Mammary epithelial cell (primary cell): ENCODE data around the gene XYLT1.

ENCODE experiments used
- EZH2 ChIP-seq: IDR thresholded peaks from 2 replicates; pipeline ENCODE4 v1.6.1; 2012; ENCODE audit warnings: low read length, inconsistent platforms, borderline replicate concordance
- TF ChIP-seq, protein P1 (sequence below), 2 donors: IDR thresholded peaks in 1 of 2; conservative IDR thresholded peaks in 1 of 2; 2 replicates each; pipeline ENCODE4 v1.5.1; 2011 to 2012; ENCODE audit warnings: inconsistent platforms in 2 of 2, low read length in 2 of 2, mild to moderate bottlenecking in 2 of 2, control low read depth in 1 of 2, low read depth in 1 of 2; ENCODE audit not compliant: insufficient read depth in 1 of 2; ENCODE audit errors: extremely low read depth in 1 of 2

DNA sequence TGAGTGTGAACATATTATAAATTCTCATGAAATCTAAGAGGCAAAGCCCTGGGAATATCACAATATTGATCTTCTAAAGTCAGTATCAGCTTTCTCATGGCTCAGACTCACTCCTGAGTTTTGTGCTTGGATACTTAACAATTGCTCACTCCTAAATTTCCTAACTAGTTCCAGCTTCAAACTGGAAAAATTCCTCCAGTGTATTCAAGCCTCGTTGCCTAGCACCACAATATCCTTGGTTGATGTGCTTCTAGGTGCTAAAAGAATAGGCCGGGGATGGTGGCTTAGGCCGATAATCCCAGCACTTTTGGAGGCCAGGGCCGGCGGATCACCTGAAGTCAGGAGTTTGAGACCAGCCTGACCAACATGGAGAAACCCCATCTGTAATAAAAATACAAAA, 62.5 kb downstream of the XYLT1 start:
- no peak for TF ChIP-seq EZH2
- TF ChIP-seq, protein P1, sequence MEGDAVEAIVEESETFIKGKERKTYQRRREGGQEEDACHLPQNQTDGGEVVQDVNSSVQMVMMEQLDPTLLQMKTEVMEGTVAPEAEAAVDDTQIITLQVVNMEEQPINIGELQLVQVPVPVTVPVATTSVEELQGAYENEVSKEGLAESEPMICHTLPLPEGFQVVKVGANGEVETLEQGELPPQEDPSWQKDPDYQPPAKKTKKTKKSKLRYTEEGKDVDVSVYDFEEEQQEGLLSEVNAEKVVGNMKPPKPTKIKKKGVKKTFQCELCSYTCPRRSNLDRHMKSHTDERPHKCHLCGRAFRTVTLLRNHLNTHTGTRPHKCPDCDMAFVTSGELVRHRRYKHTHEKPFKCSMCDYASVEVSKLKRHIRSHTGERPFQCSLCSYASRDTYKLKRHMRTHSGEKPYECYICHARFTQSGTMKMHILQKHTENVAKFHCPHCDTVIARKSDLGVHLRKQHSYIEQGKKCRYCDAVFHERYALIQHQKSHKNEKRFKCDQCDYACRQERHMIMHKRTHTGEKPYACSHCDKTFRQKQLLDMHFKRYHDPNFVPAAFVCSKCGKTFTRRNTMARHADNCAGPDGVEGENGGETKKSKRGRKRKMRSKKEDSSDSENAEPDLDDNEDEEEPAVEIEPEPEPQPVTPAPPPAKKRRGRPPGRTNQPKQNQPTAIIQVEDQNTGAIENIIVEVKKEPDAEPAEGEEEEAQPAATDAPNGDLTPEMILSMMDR (conservative IDR thresholded peaks at IDR 0.05 in 1 of 2, IDR thresholded peaks at IDR 0.05 in 1 of 2; ENCODE audit: extremely low read depth in 1 of 2, insufficient read depth in 1 of 2, low read depth in 1 of 2, low read length in 2 of 2), result no peak
